Activated B cell treated with CpG ODN at 0.5 μM for 24 hours (primary cell): ENCODE data around the gene CENPC. TPM values are rescaled to one million over a fixed set of nuclear protein-coding genes. Genes with fewer than 3 reads are reported as not detected.

Source experiments
- ATAC-seq: fragments of 200-7000 bp; cut with Tn5 transposase; one replicate; pipeline ENCODE4 v1.10.0; 2021; ENCODE audit warnings: low read depth, mild to moderate bottlenecking, moderate library complexity
- CTCF ChIA-PET: fragments of 350-600 bp; sonication (Branson Sonifier 250); formaldehyde crosslinking; loops from one replicate; lab custom pipeline; 2021; ENCODE audit warnings: antibody characterized with exemption; lab: Charles Lee
- POLR2A ChIA-PET: fragments of 350-600 bp; sonication (Branson Sonifier 250); formaldehyde crosslinking; loops from one replicate; lab custom pipeline; 2021; ENCODE audit warnings: antibody characterized with exemption; lab: Charles Lee
- DNase-seq: peaks from one replicate; pipeline ENCODE4 v3.0.0; 2022
- H3K27ac Mint-ChIP-seq: one replicate; pipeline ENCODE4 v1.8.0; 2020; ENCODE audit warnings: mixed read lengths
- H3K27me3 Mint-ChIP-seq: one replicate; pipeline ENCODE4 v1.8.0; 2021; ENCODE audit warnings: mixed read lengths
- H3K36me3 Mint-ChIP-seq: one replicate; pipeline ENCODE4 v1.8.0; 2021; ENCODE audit warnings: low read depth, mixed read lengths
- H3K4me1 Mint-ChIP-seq: one replicate; pipeline ENCODE4 v1.8.0; 2021; ENCODE audit warnings: mixed read lengths
- H3K4me3 Mint-ChIP-seq: one replicate; pipeline ENCODE4 v1.8.0; 2020; ENCODE audit warnings: mild to moderate bottlenecking, mixed read lengths
- H3K9me3 Mint-ChIP-seq: one replicate; pipeline ENCODE4 v1.8.0; 2020; ENCODE audit warnings: mixed read lengths
- intact Hi-C: fragments of 100-400 bp; cut with micrococcal nuclease; formaldehyde crosslinking; loops from one replicate; pipeline ENCODE4 v1.15.1; 2024
- total RNA-seq: library from RNA; stranded (reverse); gene quantifications from 2 replicates; pipeline ENCODE4 v1.2.3, GENCODE V29; 2022
- TF ChIP-seq, protein P1 (sequence below): fragments of 200-600 bp; IDR thresholded peaks from one replicate; pipeline ENCODE4 v1.8.0; 2022; ENCODE audit warnings: antibody characterized with exemption, mild to moderate bottlenecking

The CENPC gene
- total RNA-seq, 1 donor from 2014 or later = 46.0 TPM

DNA sequence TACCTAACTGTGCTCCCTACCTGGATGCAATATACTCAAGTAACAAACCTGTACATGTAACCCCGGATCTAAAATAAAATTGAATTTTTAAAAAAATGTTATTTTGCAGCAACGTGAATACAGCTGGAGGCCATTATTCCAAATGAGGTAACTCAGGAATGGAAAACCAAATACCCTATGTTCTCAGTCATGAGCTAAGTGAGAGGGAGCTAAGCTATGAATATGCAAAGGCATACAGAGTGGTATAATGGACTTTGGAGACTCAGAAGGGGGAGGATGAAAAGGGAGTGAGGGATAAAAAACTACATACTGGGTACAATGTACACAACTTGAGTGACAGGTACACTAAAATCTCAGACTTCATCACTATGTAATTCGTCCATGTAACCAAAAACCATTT is 78.6 kb downstream of the CENPC start:
- Mint-ChIP-seq H3K36me3 (peaks cover 38% of the 10 kb centered on the region), H3K4me1 (no peaks in the 10 kb centered on the region), H3K27me3 (no peaks in the 10 kb centered on the region), H3K9me3 (peaks cover 2% of the 10 kb centered on the region), H3K27ac (no peak overlapping the region), H3K4me3 (no peak overlapping the region)
- no peak for DNase-seq
- no peak for ATAC-seq
- TF ChIP-seq, protein P1, sequence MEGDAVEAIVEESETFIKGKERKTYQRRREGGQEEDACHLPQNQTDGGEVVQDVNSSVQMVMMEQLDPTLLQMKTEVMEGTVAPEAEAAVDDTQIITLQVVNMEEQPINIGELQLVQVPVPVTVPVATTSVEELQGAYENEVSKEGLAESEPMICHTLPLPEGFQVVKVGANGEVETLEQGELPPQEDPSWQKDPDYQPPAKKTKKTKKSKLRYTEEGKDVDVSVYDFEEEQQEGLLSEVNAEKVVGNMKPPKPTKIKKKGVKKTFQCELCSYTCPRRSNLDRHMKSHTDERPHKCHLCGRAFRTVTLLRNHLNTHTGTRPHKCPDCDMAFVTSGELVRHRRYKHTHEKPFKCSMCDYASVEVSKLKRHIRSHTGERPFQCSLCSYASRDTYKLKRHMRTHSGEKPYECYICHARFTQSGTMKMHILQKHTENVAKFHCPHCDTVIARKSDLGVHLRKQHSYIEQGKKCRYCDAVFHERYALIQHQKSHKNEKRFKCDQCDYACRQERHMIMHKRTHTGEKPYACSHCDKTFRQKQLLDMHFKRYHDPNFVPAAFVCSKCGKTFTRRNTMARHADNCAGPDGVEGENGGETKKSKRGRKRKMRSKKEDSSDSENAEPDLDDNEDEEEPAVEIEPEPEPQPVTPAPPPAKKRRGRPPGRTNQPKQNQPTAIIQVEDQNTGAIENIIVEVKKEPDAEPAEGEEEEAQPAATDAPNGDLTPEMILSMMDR = no peak
- CTCF ChIA-PET = no interaction called here
- POLR2A ChIA-PET = no interaction called here
- intact Hi-C loops = no loop called here

DNA sequence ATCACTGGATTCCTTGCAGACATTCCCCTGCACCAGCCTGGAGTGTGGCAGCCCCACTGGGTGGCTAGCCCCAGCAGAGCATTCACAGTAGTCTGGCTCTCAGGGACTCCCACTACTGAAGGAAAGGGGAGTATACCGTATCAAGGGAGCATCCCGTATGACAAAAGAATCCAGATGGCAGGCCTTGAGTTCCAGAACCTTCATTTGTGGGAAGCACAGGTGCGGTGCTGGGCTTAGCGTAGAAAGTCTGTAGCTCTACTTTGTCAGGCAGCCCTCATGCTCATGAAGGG is 79.6 kb downstream of the CENPC start:
- POLR2A ChIA-PET = no interaction called here
- CTCF ChIA-PET = no interaction called here
- H3K27me3 Mint-ChIP-seq = no peaks in the 10 kb centered on the region

DNA sequence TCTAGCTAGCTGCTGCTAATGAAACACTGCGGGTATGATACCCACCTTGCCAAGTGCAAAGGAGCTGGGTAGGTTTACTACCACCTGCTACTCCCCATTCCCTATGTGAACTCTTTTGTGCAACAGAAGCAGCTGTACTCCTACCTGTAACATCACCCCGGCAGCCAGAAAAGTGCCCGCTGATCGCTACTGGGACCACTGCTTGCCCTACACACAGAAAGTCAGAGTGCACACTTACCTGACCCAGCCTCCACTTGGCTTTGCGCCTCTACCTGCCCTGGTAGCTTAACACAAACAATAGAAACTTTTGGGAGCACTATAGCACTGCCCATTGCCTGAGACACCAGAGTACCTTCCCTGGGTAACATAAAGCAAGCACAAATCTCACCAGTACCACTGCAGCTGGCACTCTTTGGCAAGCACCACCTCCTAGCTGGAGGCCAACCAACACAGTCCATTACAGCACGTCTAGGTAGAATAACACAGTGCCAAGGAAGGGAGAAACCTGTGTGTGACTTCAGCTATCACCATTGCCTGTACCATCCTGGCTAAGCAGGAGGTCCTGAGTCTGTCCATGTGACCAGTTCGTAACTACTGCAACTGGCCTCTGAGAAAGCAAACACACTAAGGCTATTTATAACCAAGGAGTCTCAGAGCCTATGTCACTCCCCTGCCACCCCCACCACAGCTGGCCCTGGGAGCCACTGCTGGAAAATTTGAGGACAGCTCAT is 80.1 kb downstream of the CENPC start:
- ChIA-PET POLR2A (no interaction called here), CTCF (no interaction called here)
- Mint-ChIP-seq H3K4me1 (no peaks in the 10 kb centered on the region), H3K36me3 (peaks cover 33% of the 10 kb centered on the region), H3K4me3 (no peak overlapping the region), H3K27ac (no peak overlapping the region), H3K27me3 (no peaks in the 10 kb centered on the region), H3K9me3 (no peaks in the 10 kb centered on the region)
- ATAC-seq (no peak), DNase-seq (no peak)
- TF ChIP-seq, protein P1 = no peak
- intact Hi-C loops = no loop called here

More for the DNA sequence above, 79.6 kb downstream of the CENPC start:
- DNase-seq (no peak), ATAC-seq (no peak)
- intact Hi-C loops = no loop called here
- Mint-ChIP-seq H3K4me1 (no peaks in the 10 kb centered on the region), H3K36me3 (peaks cover 33% of the 10 kb centered on the region), H3K27ac (no peak overlapping the region), H3K4me3 (no peak overlapping the region), H3K9me3 (no peaks in the 10 kb centered on the region)
- TF ChIP-seq, protein P1 = no peak

DNA sequence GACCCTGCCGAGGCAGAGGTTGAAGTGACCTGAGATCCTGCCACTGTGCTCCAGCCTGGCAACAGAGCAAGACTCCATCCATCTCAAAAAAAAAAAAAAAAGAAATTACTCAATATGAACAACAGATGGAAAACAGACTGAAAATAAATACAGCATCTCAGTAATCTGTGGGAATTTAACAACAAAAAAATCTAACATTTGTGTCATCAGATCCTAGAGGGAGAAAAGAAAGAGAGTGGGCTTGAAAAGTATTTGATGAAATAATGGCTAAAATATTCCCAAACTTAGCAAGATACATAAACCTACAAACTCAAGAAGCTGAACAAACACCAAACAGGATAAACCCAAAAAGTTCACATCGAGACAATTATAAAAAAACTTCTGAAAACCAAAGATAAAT is 84.7 kb downstream of the CENPC start:
- H3K27me3 Mint-ChIP-seq = no peaks in the 10 kb centered on the region
- TF ChIP-seq, protein P1 = no peak
- CTCF ChIA-PET = no interaction called here
- DNase-seq (no peak), ATAC-seq (no peak)
- intact Hi-C loops = no loop called here
- peaks cover 35% of the 10 kb centered on the region for H3K36me3 Mint-ChIP-seq
- no peak overlapping the region for H3K4me3 Mint-ChIP-seq
- no peak overlapping the region for H3K27ac Mint-ChIP-seq
- POLR2A ChIA-PET = no interaction called here
- H3K4me1 Mint-ChIP-seq = no peaks in the 10 kb centered on the region
- H3K9me3 Mint-ChIP-seq = no peaks in the 10 kb centered on the region

DNA sequence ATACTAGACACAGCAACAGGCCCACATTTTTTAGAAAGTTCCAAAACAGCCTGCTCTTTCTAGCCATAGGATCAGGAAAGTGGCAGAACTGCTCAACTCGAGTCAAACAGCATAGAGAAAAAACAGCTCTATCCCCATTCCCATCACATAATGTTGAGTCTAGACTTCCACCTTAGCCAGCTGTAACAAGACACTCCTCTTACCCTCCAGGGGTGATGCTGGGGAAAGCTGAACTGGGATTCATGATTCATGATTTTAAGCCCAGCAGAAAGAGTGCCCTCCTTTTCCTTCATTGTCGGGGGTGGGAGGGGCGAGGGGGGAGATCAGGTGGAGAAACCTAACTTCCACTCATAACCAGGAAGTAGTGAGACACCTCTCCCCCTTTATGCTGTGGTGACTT is 86.1 kb downstream of the CENPC start:
- Mint-ChIP-seq H3K4me1 (no peaks in the 10 kb centered on the region), H3K9me3 (no peaks in the 10 kb centered on the region), H3K27ac (no peak overlapping the region), H3K4me3 (no peak overlapping the region), H3K36me3 (peaks cover 46% of the 10 kb centered on the region), H3K27me3 (no peaks in the 10 kb centered on the region)
- intact Hi-C loops = no loop called here
- no peak for ATAC-seq
- DNase-seq = no peak
- TF ChIP-seq, protein P1 = no peak
- POLR2A ChIA-PET = no interaction called here
- CTCF ChIA-PET = no interaction called here
